GM21381 (cell line): Measurements from ENCODE around the gene FIBCD1.
"Not testable (repeated sequence)": the region's sequence is repeated elsewhere in the genome, so short reads cannot be mapped to it uniquely, and the experiment has no call there.

ENCODE experiments used
- ATAC-seq: cut with Tn5 transposase; IDR thresholded peaks from one replicate; pipeline ENCODE4 v1.9.1; 2021; ENCODE audit warnings: mild to moderate bottlenecking, moderate library complexity; ENCODE audit not compliant: unreplicated experiment

Gene FIBCD1

GRCh38 chr9:130910670-130911069 lies 28.4 kb downstream of the FIBCD1 start:
- ATAC-seq = not testable (repeated sequence)

GRCh38 chr9:130910041-130910440 lies 29.0 kb downstream of the FIBCD1 start:
- ATAC-seq = not testable (repeated sequence)

- ATAC-seq = no peak
These were observed 30.1 kb downstream of the FIBCD1 start for GRCh38 chr9:130908878-130909355.

- no peak for ATAC-seq
These were observed 30.7 kb downstream of the FIBCD1 start for GRCh38 chr9:130908146-130908877.

- ATAC-seq = no peak
These were observed 32.2 kb downstream of the FIBCD1 start for GRCh38 chr9:130906735-130907416.

- ATAC-seq = no peak
These were observed 32.9 kb downstream of the FIBCD1 start for GRCh38 chr9:130905902-130906734.

GRCh38 chr9:130905125-130905901 lies 33.7 kb downstream of the FIBCD1 start:
- ATAC-seq = no peak

GRCh38 chr9:130904070-130905044 lies 34.7 kb downstream of the FIBCD1 start:
- no peak for ATAC-seq

GRCh38 chr9:130903194-130904069 lies 35.6 kb downstream of the FIBCD1 start:
- no peak for ATAC-seq

GRCh38 chr9:130902204-130903185 lies 36.6 kb downstream of the FIBCD1 start:
- no peak for ATAC-seq

- no peak for ATAC-seq
These were observed 37.4 kb downstream of the FIBCD1 start for GRCh38 chr9:130901498-130902203.

- no peak for ATAC-seq
These were observed 38.1 kb downstream of the FIBCD1 start for GRCh38 chr9:130900701-130901497.

- ATAC-seq = no peak
These were observed 39.8 kb downstream of the FIBCD1 start for GRCh38 chr9:130899051-130899748.

- no peak for ATAC-seq
These were observed 40.5 kb downstream of the FIBCD1 start for GRCh38 chr9:130898552-130898852.

GRCh38 chr9:130897848-130898551 lies 41.0 kb downstream of the FIBCD1 start:
- no peak for ATAC-seq
